ES-I3 (cell line): Measurements from ENCODE around the gene MTOR.

Experiments used
- H3K36me3 ChIP-seq: 2 replicates; pipeline ENCODE4 v1.6.1; 2013; ENCODE audit warnings: mild to moderate bottlenecking, low read length, control low read depth, moderate library complexity; ENCODE audit not compliant: insufficient read depth
- H3K4me1 ChIP-seq: 2 replicates; pipeline ENCODE4 v1.6.1; 2013; ENCODE audit warnings: mild to moderate bottlenecking, control low read depth, low read length; ENCODE audit not compliant: insufficient read depth
- H3K9ac ChIP-seq: 2 replicates; pipeline ENCODE4 v1.6.1; 2013; ENCODE audit warnings: low read depth, mild to moderate bottlenecking, low read length, moderate library complexity
- H3K9me3 ChIP-seq: 2 replicates; pipeline ENCODE4 v1.6.1; 2013; ENCODE audit warnings: mild to moderate bottlenecking, low read length, moderate library complexity; ENCODE audit not compliant: control insufficient read depth, insufficient read depth

Gene MTOR

DNA sequence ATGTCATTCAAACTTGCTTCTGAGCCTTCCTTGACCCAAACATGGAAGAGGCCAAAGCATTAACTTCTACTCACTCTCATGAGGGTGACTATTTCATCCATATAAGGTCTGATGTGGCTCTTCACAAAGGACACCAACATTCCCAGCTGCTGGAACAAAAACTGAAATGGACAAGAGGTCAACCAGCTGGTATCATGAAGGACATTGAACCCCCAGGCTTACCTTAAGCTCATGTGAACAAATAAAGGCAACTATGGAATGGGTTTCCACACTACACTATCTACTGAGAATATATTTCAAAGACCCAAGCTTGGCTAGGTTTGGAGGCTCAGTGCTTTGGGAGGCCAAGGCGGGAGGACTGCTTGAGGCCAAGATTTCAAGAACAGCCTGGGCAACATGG lies 46.3 kb downstream of the MTOR start:
- H3K36me3 ChIP-seq: peaks cover 48% of the 10 kb centered on the region
- no peak overlapping the region for H3K9ac ChIP-seq
- no peaks in the 10 kb centered on the region for H3K4me1 ChIP-seq
- H3K9me3 ChIP-seq: no peaks in the 10 kb centered on the region

DNA sequence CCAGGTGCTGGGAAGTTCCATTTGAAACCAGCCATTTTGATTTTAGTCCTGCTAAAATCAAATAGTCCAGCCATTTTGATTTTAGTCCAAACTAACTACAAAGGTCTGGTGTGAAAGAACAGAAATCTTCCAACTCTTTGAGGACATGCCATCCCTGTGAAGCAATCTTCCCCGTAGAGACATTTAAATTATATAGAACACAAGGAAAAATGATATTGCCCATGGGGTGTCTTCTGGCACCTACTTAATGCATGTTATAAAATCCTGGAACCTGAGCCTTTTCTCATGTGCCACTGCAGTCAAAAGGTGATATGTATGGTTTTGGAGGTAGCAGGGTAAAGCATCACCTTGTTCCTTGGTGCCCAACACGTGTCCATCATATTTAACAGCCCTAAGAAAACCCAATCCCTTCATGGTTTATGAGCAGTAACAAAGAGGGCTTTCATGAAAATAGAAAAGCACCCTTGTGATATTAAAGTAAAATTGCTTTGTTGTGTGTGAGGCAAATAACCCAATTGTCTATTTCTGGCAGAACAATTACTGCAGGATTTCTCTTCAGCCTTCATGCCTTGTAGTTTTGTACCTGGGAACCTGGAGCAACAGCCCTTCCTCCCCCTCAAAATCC lies 46.9 kb downstream of the MTOR start:
- H3K9me3 ChIP-seq: no peaks in the 10 kb centered on the region
- H3K36me3 ChIP-seq: peaks cover 50% of the 10 kb centered on the region
- no peak overlapping the region for H3K9ac ChIP-seq
- no peaks in the 10 kb centered on the region for H3K4me1 ChIP-seq

DNA sequence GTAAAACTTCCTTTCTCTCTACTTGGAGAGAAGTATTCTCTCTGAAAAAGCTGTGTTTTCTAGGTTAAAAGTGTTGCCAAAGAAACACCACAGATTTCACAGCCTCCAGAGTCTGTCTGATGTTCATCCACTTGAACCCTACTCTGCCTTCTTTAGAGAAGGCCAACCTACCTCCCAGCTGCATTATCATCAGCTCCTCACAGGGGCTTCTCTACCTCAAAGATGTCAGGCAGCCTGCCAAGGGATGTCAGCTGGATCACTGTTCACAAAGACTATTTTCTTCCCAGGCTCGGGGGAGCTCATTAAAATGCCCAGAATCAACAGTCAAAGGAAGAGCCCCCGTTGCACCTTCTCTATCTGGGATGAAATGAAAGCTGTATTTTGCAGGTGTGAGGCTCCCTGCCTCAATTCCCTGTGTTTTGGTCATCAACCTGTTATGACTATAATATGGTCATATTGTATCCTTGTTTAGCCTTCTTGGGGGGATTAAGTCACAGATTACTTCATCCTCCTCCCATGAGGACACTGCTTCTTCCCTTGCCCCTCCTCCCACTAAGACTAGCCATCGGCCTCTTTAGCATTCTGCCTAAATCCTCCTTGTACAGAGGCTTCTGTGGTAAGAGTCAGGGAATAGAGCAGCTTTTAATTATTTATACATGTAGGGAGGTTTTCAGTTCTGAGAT lies 47.5 kb downstream of the MTOR start:
- no peak overlapping the region for H3K9ac ChIP-seq

DNA sequence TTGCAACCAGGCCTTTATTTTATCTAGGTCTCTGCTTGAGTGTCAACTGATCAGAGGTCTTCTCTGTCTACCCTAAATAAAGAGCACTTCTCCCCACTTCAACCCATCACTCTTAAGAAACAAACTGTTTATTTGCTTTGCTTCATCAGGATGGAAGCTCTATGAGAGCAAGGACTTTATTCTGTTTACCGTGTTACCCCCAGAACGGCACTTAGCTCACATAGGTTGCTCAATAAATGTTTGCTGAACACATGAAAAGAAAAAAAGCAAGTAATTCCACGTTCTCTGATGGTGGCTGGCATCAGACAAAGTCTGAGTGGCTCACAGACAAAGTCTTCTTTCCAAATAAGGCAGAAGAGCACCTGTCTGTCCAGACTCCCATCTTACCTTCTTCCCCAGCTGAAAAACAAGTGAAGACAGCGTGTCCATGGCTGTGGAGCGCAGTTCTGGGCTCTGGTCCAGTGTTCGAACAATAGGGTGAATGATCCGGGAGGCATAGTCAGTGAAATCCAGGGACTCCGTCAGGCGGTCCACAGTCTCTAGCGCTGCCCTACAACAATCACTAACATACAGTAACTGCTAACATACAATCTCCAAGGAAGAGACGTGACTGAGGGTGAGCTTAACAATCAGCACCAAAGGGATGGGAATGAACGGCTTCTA lies 50.3 kb downstream of the MTOR start:
- Histone ChIP-seq H3K36me3 (peaks cover 54% of the 10 kb centered on the region), H3K9me3 (no peaks in the 10 kb centered on the region), H3K4me1 (no peaks in the 10 kb centered on the region), H3K9ac (no peak overlapping the region)

More for the DNA sequence above, 47.5 kb downstream of the MTOR start:
- H3K9me3 ChIP-seq: no peaks in the 10 kb centered on the region
- H3K4me1 ChIP-seq: no peaks in the 10 kb centered on the region
- H3K36me3 ChIP-seq: peaks cover 49% of the 10 kb centered on the region

DNA sequence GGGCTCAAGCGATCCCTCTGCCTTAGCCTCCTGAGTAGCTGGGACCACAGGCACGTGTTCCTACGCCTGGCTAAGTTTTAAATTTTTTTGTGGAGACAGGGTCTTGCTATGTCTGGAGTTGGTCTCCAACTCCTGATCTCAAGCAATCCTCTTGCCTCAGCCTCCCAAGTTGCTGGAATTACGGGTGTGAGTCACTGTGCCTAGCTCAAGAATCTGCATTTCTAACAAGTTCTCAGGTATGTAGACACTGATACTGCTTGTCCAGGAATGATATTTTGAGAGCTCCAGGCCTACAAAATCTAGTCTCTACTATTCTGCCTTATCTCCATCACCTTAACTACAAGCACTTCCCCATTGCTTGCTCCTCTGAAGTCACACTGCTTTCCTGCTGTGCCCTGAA lies 50.9 kb downstream of the MTOR start:
- H3K9ac ChIP-seq: no peak overlapping the region
- no peaks in the 10 kb centered on the region for H3K9me3 ChIP-seq
- peaks cover 56% of the 10 kb centered on the region for H3K36me3 ChIP-seq
- no peaks in the 10 kb centered on the region for H3K4me1 ChIP-seq

DNA sequence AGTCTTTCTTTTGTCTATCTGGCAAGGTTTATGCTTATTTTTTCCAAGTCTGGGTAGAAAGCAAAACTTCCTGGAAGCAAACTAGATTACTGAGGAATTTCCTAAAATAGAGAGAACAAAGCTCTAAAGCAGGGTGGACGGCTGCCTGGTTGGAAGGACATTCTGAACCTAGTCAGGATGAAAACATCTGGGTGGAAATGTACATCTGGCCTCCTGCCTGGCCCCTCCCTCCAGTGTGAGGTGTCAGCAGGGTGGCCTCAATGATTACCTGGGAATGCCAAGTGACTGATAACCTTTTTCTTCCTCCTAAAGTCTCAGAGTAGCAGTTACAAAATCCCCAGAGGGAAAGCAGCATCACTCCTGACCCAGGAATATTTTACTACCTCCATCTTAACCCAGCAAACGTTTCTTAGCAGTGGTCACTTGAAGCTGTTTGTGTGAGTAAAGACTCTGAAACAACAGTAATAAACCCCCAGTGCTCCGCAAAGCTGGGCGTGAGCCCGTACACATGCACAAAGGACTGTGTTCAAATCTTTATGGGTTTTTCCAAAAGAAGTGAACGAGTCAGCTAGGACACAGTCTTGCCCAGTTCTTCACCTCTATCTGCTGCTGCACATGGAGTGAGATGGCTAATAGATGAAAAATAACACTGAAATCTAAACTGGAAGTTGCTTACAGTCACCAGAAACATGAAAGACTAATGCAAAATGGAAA lies 54.3 kb downstream of the MTOR start:
- Histone ChIP-seq H3K4me1 (no peaks in the 10 kb centered on the region), H3K9me3 (no peaks in the 10 kb centered on the region), H3K9ac (no peak overlapping the region), H3K36me3 (peaks cover 47% of the 10 kb centered on the region)

DNA sequence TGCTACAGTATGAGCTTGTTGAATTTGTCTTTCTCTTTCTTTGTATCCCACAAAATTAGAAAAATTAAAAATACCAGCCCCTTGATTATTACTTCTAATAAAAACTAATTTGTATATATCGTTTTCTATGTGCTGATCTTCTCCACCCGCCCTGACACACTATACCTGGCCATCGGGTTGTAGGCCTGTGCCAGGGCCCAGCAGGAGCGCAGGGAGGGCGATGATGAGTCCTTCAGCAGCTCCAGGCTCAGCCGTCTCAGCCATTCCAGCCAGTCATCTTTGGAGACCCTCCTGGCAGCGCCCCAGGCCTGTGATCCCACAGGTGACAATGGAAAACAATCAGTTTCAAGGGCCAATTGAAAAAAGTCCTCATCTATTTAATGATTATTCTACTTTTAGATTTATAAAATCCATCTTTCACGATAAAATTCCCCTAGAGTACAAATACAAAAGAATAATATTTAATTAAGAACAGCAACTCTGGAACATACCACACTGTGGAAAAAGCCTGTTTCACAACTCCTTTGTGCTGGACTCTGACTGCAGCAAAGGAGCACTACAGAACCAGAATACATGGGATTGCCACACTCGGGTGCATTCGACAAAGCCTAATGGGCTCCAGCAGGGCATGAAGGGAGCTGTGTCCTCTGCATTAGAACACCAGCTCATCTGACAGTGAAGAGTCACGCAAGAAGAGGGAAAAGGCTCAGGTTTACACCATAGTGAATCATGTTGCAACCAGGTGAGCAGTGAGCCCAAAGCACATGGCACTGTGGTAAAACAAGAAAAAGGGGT lies 57.8 kb downstream of the MTOR start:
- Histone ChIP-seq H3K9me3 (no peaks in the 10 kb centered on the region), H3K36me3 (peaks cover 31% of the 10 kb centered on the region), H3K4me1 (no peaks in the 10 kb centered on the region), H3K9ac (no peak overlapping the region)

DNA sequence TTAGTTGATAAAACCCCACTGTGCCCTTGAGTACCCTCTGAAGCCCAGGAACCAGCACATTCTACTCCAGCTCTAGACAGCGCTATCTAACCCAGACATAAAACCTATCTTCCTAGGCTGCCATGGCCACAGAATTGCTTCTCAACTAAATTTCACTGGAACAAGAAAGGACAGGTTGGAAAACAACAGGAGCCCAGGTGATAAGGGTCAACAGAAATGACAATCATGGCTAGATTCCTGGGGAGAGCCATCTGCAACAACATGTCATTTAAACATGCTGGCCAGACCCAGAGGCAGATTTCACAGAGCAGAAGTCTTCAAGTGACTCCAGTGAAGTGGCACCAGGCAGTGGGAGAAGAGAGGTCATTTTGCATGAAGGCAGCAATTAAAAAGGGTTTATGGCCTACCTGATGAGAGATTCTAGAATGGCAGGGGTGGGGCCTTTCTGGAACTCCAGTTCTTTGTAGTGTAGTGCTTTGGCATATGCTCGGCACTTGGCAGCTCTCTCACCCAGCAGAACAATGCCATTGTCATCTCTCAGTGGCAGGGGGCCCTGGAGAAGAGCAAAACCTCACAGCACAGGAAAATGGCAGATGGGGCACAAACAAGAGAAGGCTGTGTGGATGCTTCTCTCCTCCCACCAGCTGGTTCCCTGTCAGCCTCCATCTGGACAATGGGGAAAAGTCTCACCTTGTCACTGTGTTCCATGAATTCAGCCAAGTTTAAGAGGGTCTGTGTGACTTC lies 63.3 kb downstream of the MTOR start:
- H3K36me3 ChIP-seq: peaks cover 28% of the 10 kb centered on the region
- no peaks in the 10 kb centered on the region for H3K9me3 ChIP-seq
- no peaks in the 10 kb centered on the region for H3K4me1 ChIP-seq
- H3K9ac ChIP-seq: no peak overlapping the region

DNA sequence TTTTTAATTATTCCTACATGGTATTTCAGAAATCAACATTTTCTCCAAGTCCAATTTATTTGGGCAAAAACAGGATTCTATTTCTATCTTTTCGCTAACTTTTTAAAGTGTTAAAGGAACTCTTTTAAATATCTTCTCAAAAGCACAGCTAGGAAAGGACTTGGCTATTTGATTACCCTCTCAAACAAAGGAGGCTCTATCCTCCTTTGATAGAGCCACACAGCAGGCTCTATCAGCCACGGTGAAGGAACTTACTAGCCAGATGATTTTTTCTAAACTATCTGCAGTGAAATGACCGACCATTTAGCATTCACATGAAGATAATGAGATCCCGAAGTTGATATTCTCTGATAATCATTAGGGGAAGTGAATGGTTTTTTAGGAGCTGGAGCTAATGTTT lies 64.1 kb downstream of the MTOR start:
- no peaks in the 10 kb centered on the region for H3K9me3 ChIP-seq
- H3K36me3 ChIP-seq: peaks cover 26% of the 10 kb centered on the region
- H3K9ac ChIP-seq: no peak overlapping the region
- H3K4me1 ChIP-seq: no peaks in the 10 kb centered on the region

DNA sequence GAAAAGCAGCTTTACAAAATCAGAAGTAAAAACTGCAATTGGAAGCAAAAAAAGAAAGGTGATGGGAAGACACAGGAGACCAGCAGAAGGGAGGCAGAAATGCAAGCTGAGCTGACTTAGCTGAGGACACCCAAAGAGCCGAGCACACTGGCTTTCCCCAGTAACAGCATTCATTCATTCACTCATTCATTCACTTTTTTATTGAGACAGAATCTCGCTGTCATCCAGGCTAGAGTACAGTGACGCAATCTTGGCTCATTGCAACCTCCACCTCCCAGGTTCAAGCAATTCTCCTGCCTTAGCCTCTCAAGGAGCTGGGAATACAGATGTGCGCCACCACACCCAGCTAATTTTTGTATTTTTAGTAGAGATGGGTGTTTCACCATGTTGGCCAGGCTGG lies 65.0 kb downstream of the MTOR start:
- Histone ChIP-seq H3K9me3 (no peaks in the 10 kb centered on the region), H3K36me3 (peaks cover 26% of the 10 kb centered on the region)

DNA sequence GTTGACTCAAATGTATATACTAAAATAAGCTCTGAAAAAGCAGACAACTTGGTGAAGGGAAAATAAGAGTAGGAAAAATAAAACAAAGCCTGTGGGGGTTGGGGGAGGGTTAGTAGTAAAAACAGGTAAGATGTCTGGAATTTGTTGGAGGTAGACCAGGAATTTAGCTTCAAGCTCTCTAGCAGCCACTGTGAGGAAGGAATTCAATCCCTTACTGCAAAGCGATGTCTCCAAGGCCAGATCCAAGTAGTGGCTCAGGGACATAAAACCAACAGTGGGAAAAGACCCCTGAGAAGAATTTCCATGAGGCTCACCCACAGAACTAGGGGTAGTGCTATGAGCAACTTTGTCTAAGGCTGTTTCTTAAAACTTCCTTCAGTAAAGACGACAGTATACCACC lies 65.4 kb downstream of the MTOR start:
- Histone ChIP-seq H3K4me1 (no peaks in the 10 kb centered on the region), H3K9ac (no peak overlapping the region), H3K9me3 (no peaks in the 10 kb centered on the region), H3K36me3 (peaks cover 26% of the 10 kb centered on the region)

More for the DNA sequence above, 65.0 kb downstream of the MTOR start:
- Histone ChIP-seq H3K4me1 (no peaks in the 10 kb centered on the region), H3K9ac (no peak overlapping the region)

DNA sequence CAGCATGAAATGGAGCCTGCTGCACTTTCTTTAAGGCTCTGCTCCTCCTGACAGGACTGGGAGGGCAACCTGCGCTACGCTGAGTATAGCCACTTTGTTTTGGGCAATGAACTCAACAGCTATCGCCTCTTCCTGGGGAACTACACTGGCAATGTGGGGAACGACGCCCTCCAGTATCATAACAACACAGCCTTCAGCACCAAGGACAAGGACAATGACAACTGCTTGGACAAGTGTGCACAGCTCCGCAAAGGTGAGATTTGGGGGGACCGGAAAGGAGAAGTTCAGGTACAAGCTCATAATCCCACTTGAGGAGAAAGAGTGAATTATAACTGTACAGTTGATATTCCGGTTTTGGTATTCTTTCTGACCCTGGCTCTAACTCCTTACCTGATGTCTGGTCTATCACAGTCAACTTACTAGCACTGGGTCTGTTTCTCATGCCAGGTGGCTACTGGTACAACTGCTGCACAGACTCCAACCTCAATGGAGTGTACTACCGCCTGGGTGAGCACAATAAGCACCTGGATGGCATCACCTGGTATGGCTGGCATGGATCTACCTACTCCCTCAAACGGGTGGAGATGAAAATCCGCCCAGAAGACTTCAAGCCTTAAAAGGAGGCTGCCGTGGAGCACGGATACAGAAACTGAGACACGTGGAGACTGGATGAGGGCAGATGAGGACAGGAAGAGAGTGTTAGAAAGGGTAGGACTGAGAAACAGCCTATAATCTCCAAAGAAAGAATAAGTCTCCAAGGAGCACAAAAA lies 67.8 kb downstream of the MTOR start:
- H3K9me3 ChIP-seq: no peaks in the 10 kb centered on the region
- H3K36me3 ChIP-seq: peaks cover 23% of the 10 kb centered on the region
- no peaks in the 10 kb centered on the region for H3K4me1 ChIP-seq
- H3K9ac ChIP-seq: no peak overlapping the region

DNA sequence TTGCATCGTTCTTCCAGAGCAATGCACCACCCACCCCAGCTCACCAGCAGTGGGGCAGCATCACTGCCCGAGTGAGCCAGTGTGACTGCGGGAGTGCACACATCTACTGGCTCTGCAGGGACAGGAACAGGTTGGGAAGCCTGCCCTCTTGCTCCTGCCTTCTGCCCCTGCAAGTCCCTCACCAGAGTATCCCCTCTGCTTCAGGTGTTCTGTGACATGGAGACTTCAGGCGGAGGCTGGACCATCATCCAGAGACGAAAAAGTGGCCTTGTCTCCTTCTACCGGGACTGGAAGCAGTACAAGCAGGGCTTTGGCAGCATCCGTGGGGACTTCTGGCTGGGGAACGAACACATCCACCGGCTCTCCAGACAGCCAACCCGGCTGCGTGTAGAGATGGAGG lies 69.0 kb downstream of the MTOR start:
- Histone ChIP-seq H3K4me1 (no peaks in the 10 kb centered on the region), H3K9ac (no peak overlapping the region), H3K36me3 (peaks cover 15% of the 10 kb centered on the region), H3K9me3 (no peaks in the 10 kb centered on the region)
